ENCODE data around the gene ARL6IP4. TPM values are rescaled to one million over a fixed set of nuclear protein-coding genes. Genes with fewer than 3 reads are reported as not detected.
A peak's percentile ranks its signal among the peaks of the same experiment; 100 is the strongest.

ARL6IP4 gene
- total and polyA plus RNA-seq, 10 of the 15 experiments (the other 5 are each of a cell fraction or from before 2014, with no cell fraction given) = 2.5 to 320 (median 188) TPM

DNA sequence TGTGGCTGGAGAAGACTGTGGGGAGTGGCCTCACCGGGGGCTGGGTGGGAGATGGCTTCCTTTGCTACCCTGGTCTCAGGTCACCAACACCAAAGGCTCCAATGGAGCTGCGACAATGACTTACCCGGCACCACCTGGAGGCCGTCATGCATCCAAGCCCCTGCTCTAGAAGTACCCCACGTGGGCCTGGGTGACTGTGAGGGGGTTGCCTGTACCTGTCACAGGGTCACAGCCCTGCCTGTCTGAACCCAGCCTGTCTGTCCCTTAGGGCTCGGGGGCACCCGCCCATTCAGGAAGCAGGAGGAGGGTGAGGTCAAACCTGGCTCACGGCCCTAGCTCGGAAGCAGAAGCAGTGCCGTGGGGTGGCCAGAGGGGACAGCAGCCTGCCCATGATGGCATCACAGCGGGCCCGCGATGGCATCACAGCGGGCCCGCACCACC, 33.1 kb upstream of the ARL6IP4 start:
- Histone ChIP-seq H3K4me1 (ENCODE audit: control insufficient read depth, insufficient read depth, low read length) (peaks cover 36% of the 10 kb centered on the region), H4K20me1 (ENCODE audit: control insufficient read depth, insufficient read depth) (no peaks in the 10 kb centered on the region), H3K9ac (ENCODE audit: control insufficient read depth, insufficient read depth, low read length) (no peak overlapping the region), H3K27me3 (replicated peaks in 1 of 2; ENCODE audit: control insufficient read depth in 2 of 2, insufficient read depth in 2 of 2, low read length in 1 of 2) (no peaks in the 10 kb centered on the region), H3K4me2 (ENCODE audit: control insufficient read depth, insufficient read depth) (no peak overlapping the region; the same call in 1 of the 2 replicates), H3K36me3 (ENCODE audit: control insufficient read depth in 2 of 2, insufficient read depth in 2 of 2, low read length in 1 of 2) (no peaks in the 10 kb centered on the region), H3K4me3 (no peak overlapping the region), H3K9me3 (replicated peaks; ENCODE audit: control insufficient read depth, insufficient read depth, low read length) (no peaks in the 10 kb centered on the region; the same call in 2 of the 3 replicates), H2AFZ (ENCODE audit: control insufficient read depth, low read depth, low read length) (no peak overlapping the region), H3K79me2 (ENCODE audit: control insufficient read depth, insufficient read depth, low read length) (no peaks in the 10 kb centered on the region), H3K27ac (ENCODE audit: control insufficient read depth, insufficient read depth) (no peak overlapping the region)
- intact Hi-C loops (cut with micrococcal nuclease; ENCODE audit: unreplicated experiment) = no loop called here
- ChIA-PET CTCF (interaction anchor here (1.0 to 2.3 kb wide), 5 partner anchors 66 to 154 kb away, joined by 3 to 10 read pairs (median 3); no protein-coding TSS in a partner anchor), RAD21 (ENCODE audit: unreplicated experiment) (interaction anchor here (0.5 to 0.9 kb wide), 2 partner anchors 20 to 27 kb away, joined by 3 read pairs; no protein-coding TSS in a partner anchor), SMC1A (ENCODE audit: uncharacterized antibody, unreplicated experiment) (interaction anchor here (1.0 to 3.0 kb wide), 3 partner anchors 20 to 154 kb away, joined by 3 to 14 read pairs (median 5); no protein-coding TSS in a partner anchor), POLR2A (interaction anchor here (1.1 kb wide), 1 partner anchor 76 kb away, joined by 4 read pairs; no protein-coding TSS in a partner anchor)
- ATAC-seq = no peak
- BruUV-seq (replicated peaks) = no TSS peak
- in situ Hi-C loops (cut with MboI) = no loop called here
- no peak for FAIRE-seq
- 56% methylated on average over 15 of the region's 15 CpGs for WGBS (ENCODE audit: insufficient coverage, insufficient replicate concordance, low lambda C conversion rate, missing lambda C conversion rate)
- TF ChIP-seq, protein P1, sequence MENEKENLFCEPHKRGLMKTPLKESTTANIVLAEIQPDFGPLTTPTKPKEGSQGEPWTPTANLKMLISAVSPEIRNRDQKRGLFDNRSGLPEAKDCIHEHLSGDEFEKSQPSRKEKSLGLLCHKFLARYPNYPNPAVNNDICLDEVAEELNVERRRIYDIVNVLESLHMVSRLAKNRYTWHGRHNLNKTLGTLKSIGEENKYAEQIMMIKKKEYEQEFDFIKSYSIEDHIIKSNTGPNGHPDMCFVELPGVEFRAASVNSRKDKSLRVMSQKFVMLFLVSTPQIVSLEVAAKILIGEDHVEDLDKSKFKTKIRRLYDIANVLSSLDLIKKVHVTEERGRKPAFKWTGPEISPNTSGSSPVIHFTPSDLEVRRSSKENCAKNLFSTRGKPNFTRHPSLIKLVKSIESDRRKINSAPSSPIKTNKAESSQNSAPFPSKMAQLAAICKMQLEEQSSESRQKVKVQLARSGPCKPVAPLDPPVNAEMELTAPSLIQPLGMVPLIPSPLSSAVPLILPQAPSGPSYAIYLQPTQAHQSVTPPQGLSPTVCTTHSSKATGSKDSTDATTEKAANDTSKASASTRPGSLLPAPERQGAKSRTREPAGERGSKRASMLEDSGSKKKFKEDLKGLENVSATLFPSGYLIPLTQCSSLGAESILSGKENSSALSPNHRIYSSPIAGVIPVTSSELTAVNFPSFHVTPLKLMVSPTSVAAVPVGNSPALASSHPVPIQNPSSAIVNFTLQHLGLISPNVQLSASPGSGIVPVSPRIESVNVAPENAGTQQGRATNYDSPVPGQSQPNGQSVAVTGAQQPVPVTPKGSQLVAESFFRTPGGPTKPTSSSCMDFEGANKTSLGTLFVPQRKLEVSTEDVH (IDR thresholded peaks at IDR 0.05; ENCODE audit: low read depth, partially characterized antibody) = no peak
- peak; percentile 8 for TF ChIP-seq USF1 (IDR thresholded peaks at IDR 0.05; ENCODE audit: borderline replicate concordance, extremely low read length, insufficient read depth, low read depth, low read length)
- TF ChIP-seq NR2F1 (conservative IDR thresholded peaks at IDR 0.05) = no peak
- DNase-seq (ENCODE audit: low read depth, low spot score) = no peak

Data from GM12878 (cell line).